MM.1S (cell line): Measurements from ENCODE around the gene CA5A.
"Not testable (repeated sequence)": the region's sequence is repeated elsewhere in the genome, so short reads cannot be mapped to it uniquely, and the experiment has no call there.

ENCODE experiments used
- CTCF ChIP-seq: fragments of 300-600 bp; sonication (generic); IDR thresholded peaks from 2 replicates; pipeline ENCODE4 v1.5.1; 2016; ENCODE audit warnings: antibody characterized with exemption, low read length, mixed read lengths
- EZH2phosphoT487 ChIP-seq: fragments of 300-600 bp; sonication (generic); IDR thresholded peaks from 2 replicates; pipeline ENCODE4 v1.6.1; 2018; ENCODE audit warnings: antibody characterized with exemption, low read length

- TF ChIP-seq CTCF, EZH2phosphoT487: not testable (repeated sequence)
Observed at GRCh38 chr16:87862597-87863326, 73.6 kb downstream of the CA5A start.
